ENCODE measurements around the gene FDX2. TPM values are rescaled to one million over a fixed set of nuclear protein-coding genes. Genes with fewer than 3 reads are reported as not detected.

Gene FDX2
- total RNA-seq, 1 donor from 2014 or later = 18.2 TPM

DNA sequence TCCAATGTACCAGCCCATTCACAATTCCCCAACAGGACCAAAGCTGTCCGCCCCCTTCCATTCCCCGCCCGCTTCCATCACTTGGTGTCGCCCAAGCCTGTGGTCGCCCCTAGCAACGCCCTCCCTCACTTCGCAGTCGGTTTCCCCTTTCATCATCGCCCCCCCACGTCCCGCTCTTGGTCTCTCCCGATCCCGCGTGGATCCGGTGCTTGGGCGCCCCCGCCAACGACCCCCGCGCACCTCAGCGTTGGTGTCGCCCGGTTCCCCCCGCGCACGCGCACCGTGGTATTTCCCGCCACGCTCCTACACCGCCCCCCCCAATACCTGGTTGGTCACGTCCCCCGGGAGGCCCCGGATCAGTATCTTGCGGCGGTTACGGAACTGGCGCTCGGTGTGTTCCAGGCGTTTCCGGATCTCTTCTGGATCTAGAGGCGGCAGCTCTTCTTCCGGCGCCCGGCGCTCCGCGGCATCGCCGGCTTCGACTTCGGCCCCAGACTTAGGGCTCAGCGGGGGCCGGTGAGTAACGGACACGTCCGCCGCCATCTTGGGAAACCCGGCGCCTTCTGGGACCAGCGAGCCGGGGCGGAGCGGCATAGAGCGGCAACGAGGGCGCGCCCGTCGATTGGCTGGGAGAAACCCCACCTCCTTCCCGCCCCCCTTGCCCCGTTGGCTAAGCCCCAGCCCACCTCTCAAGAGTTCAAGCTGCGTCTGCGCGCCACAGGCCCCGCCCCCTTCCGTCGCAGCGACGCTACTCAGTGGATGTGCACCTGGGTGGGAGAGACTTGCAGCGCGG, 17.3 kb upstream of the FDX2 start, which contains the start of gene RAVER1:
Gene RAVER1 (minus strand): TSS at position 565 of the 793 bp plus-strand sequence. CDS start 22 bp downstream, at position 543.
- DNase-seq (ENCODE audit: low spot score) = peak; percentile 99

DNA sequence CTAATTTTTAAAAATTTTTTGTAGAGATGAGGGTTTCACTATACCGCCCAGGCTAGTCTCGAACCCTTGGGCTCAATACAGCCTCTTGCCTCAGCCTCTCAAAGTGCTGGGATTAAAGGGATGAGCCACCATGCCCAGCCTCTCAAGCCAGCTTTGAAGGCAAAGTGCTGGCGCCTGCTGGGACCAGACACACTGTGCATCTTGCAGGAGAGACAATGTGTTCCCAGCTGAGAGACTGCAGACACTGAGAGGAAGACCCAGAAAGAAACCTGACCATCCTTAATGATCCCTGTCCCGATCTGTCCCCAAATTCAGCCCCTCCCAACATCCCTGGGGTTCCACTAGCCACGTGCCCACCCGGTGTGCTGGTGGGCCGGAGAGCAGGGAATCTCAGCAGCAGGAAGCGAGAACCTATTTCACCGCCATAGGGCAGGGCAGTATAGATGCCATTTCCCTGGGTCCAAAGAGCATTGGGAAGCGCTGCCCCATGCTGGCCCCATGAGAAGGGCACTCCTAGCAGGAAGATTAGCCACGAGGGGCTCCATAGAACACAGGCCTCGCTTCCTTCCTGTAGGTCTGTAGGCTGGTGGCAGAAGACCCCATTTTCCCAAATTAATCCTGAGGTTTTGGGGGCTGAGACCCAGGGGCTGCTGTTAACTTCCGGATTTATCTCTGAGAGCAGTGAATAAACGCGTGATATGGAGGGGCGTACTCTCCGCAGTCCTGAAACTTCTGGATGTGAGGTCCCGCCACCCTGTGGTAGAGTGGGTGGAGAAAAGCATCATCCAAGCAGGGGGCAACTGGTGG, 16.5 kb upstream of the FDX2 start:
- no peak for DNase-seq (ENCODE audit: low spot score)

DNA sequence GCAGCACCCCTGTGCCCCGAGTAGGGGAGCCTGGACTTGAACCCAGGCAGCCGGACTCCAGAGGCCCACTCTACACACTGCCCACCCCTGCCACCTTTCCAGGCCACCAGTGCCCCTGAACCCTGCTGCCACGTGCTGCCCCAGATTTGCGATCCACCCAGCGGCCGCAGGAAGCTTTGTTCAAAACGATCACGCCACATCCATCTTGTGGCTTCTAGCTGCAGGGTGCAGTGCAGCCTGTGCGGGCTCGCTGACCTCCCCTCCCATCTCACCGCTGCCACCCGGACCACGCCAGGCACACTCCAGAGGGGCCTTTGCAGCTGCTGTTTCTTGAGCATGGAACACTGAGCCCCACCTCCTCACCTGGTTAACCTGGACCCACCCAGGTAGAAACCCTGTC, 13.7 kb upstream of the FDX2 start:
- DNase-seq (ENCODE audit: low spot score) = no peak

DNA sequence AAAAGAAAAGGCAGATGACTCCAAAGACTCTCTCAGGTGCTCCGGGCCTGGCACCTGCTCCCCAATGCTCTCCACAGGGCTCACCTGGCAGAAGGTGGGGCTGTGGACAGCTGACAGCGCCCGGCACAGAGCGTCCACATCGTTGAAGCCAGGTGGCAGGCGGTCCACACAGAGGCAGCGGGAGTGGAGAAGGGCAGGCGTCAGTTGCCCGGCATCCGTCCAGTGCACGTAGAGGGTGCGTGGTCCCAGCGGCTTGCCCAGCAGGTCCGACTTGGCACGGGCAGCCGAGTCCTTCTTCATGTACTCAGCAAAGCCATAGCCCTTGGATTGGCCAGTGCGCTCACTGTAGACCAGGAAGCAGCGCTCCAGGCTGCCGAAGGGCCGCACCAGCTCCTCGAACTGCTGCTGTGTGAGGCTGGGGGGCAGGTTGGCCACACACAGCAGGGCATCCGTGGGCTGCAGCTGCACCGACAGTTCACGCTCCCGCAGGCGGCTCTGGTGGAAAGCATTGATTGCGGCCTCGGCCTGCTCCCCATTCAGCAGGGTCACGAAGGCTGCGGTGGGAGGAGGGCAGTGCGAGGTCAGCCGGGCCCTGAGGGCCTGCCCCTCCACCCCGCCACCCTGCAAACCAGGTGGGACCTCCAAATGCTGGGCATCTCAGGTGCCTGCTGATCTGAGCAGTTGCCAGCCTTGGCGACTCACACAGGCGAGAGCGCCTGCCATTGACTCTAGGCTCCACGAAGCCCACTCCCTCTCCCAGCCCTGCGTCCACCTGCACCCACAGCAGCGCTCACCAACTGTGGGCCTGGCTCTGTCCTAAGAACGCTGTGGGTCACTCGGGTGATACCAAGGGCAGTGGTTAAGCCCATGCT, 13.0 kb upstream of the FDX2 start:
- no peak for DNase-seq (ENCODE audit: low spot score)

DNA sequence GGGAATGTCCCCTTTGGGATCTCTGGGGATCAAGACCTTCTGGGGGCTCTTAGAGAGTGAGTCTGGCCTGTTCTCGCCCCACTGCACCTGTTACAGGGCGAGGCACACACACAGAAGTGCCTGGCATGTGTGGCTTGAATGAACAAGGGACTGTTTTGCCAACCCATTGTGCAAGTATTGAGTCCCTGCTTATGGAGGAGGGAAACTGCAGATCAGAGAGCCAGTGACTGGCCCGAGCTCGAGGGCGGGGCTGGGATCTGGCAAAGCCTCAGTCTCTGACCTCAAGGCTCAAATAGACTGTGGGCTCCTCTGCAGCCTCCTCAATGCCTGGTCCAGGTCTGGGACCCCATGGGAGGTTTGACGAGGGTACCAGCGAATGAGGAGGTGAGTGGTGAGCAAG, 12.0 kb upstream of the FDX2 start:
- no peak for DNase-seq (ENCODE audit: low spot score)

DNA sequence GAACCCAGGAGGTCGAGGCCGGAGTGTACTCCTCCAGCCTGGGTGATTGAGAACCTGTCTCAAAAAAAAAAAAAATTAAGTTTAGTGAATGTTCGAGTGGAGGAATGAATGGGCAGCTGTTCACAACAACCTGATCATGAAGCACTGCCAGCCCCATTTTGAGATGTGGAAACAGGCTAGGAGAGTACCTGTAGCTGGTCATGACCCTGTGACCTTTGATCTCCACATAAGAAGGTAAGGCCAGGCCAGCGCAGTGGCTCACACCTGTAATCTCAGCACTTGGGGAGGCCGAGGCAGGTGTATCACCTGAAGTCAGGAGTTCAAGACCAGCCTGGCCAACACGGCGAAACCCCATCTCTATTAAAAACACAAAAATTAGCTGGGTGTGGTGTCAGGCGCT, 9.9 kb upstream of the FDX2 start:
- no peak for DNase-seq (ENCODE audit: low spot score)

DNA sequence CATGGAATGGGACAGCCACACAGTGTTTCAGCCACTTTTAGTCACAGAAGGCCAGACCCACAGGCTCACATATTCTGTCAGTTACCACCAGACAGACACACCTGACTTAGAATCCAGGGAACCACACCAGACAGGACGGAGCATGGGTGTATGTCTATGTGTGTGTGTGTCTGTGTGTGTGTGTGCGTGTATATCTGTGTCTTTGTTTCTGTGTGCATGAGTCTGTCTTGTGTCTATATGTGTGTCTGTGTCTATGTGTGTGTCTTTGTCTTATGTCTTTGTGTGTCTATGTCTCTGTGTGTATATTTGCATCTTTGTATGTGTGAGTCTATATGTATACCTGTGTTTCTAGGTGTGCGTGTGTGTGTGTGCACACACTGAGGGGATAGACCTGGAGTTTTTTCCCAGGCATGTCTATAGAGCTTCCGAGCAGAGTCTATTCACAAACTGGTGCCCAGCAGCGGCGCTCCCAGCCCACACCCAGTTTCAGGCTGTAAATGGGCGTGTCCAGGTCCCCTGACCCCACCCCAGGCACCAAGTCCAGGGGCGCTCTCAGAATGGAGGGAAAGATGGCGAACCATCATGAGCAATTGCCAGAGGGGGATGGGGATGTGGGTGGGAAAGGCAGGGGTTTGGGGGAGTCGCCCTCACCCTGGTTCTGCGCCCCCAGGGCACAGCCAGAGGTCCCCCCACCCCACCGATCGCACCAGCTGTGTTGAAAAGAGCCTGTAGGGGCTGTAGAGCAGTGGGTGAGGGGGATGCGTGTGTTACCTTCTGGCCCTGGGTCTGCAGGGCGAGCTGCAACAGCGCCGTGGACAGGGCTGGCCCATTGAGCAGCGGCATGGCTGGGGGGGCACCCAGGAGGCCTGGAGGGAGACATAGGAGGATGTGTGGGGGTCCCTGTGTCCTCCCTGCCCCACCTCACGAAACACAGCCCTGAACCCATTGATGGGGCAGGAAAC, 6.3 kb upstream of the FDX2 start:
- DNase-seq (ENCODE audit: low spot score) = no peak

DNA sequence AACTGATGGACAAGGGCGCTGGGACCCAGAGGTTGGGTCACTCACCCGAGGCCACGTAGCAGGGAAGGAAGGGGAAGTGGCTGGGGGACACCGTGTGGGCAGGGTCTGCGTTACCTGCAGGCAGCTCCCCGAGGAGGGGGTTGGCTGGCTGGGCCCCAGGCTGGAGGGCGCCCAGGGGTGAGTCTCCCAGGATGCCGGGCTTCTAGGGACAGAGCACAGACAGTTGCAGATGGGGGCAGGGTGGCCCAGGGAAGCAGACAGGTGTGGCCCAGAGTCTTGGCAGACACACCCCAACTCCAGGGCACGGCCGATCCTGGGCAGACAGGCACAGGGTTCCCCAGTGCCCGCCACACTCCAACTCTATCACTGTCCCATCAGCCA, 5.6 kb upstream of the FDX2 start:
- no peak for DNase-seq (ENCODE audit: low spot score)

DNA sequence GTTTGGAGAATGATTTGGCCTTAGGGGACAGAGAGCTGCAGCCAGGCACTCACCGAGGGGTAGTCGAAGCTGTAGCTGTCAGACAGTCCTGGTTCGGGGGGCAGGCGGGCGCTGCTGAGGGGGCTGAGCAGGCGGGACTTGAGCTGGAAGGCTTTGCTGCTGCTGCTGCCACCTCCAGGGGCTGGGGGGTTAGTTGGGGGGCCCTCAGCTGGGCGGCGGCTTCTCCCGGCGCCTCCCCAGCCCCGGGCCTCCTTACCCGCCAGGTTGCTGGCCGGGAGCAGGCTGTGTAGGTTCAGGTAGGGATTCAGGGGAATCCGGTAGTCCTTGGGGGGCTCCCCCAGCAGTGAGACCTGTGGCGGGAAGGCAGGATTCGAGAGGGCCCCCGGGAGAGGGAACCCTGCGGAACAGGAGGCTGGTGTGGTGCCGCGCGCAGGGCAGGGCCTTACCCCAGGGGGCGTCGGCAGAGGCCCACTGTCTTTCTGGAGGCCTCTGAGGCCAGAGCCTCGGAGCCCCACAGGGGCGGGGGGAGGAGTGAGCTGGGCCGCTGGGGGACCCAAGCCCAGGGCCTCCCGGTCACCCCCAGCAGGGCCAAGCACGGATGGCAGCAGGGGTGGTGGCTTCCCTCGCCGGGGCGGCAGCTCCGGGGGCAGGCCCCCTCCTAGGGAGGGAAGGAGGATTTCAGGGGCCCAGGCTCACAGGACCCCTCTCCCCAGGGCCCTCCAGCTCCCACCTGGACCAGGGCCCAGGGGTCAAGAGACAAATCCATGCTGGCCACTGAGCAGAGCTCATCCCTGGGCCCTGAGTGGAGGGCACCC, 5.0 kb upstream of the FDX2 start:
- DNase-seq (ENCODE audit: low spot score) = no peak

DNA sequence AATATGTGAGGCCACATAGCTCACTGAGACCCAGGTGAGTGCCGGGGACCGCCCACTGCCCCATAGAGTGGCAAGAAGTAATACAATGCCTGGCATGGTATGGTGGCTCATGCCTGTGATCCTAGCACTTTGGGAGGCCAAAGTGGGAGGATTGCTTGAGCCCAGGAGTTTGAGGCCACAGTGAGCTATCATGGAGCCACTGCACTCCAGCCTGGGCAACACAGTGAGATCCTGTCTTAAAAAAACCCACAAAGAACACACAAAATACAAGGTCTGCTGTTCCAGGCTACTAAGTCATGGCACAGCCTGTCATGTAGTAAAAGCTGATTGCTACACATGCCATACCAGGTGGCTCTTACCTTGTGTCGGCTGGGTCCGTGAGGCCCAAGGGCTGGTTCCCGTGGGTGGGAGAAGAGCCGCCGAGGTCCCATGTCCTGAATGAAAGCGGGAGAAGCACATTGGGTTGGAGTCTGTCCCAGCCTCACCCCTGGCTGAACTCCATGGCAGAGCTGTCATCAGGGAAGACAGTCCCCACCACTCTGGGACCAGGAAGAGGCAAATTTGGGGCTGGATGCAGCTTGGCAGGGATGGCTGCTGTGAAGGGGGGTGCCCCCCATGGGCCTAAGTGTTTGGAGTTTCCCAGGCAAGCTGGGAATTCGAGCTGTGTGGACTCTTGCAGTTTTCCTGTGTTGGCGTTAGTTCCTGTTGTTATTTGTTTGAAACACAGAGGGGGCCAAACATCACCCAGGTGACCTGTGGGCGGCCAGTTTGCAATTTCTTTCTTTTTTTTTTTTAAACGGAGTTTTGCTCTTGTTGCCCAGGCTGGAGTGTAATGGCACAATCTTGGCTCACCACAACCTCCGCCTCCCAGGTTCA, 3.2 kb upstream of the FDX2 start:
- DNase-seq (ENCODE audit: low spot score) = peak; percentile 62

DNA sequence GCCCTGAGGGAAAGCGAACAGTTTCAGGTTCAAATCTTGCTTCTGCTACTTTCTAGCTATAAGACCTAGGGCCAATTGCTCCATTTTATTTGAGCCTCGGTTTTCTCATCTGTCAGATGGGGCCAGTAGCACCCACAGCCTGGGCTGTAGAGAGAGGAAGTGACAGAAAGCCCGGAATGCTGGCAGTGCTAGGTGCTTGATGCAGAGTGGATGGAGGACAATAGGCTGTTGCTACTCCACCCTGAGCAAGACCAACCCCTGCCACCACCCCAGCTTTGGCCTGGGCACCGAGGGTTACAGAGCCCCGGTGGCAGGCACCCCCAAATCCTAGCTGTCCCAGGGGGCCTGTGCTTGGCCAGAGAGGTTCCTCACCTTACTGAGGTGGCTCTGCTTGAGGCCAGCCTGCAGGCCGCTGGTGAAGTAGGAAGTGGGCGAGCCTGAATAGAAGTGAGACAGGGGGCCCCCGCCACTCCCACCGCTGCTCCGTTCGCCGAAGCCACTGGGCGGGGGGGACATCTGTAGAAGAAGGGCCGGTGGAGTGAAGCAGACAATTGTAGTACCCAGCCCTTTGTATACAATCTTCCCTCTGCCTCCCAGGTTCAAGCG, 2.1 kb upstream of the FDX2 start:
- DNase-seq (ENCODE audit: low spot score) = peak; percentile 73

DNA sequence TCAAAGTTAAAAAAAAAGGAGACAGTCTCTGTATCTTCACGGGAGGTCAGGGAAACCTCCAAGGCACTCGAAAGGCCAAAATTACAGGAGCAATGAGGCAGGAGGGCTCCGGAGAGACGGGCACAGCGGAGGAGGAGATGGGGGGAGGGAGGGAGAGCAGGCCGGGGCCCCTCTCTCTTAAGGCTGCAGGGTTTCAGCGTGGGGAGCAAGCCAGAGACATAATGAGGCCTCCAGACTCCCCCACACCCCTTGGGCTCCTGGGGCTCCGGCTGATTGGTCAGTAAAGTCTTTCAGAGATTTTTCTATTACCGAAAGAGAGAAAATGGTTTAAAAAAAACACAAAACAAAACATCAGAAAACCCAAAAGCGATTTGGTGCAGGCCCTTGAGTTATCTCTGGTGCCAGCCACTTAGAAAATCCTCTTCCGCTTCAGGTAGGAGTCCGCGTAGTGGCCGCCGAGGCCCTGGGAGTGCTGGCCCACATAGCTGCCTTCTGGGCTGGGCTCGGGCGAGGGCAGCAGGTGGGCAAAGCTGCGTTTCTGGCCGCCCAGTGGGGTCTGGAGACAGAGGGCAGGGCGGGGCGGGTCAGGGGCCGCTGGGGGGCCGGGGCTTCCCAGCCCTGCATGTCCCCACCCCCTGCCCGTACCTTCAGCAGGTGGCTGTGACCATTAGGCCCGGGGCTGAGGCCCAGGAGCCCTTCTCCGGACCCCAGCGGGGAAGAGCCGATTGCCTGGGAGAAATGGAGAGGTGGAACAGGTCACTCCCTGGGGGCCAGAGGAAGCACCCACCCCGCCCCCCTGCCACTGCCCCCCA, 1.4 kb upstream of the FDX2 start:
- DNase-seq (ENCODE audit: low spot score) = peak; percentile 73

DNA sequence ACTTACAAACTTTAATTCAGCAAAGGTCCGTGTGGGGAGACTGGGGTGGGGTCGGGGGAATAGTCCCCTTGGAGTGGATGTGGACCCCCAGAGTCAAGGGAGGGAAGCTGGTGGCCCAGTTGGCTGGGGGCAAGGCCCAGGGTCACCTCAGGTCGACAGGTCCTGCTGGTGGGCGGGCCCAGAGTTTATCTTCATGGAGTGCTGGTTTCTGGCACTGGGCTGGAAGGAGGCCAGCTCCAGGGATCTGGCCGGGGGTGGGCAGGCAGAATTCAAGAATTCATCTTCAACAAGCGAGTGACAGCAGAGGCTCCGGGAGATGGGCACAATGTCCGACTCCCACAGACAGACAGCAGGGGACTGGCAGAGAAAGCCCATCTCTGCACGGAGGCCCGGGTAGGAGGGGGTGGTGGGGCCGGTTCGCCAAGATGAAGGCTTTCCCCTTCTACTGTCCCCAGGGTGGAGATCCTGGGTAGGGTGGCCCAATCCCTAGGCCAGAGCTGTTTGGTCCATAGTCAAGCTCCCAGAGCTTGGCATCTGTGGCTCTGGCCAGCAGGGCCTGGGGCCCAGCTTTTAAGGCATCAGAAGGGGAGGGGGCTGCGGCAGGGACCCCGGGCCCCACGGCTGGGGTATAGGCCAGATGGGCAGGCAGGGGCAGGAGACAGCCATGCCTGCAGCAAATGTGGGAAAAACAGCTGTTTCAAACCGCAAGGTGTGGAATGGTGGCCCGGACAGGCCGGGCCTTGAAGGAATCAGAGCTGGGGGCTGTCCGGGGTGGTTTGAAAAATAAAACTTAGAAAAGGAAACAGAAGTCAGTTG, 622 bp upstream of the FDX2 start:
- DNase-seq (ENCODE audit: low spot score) = peak; percentile 89

DNA sequence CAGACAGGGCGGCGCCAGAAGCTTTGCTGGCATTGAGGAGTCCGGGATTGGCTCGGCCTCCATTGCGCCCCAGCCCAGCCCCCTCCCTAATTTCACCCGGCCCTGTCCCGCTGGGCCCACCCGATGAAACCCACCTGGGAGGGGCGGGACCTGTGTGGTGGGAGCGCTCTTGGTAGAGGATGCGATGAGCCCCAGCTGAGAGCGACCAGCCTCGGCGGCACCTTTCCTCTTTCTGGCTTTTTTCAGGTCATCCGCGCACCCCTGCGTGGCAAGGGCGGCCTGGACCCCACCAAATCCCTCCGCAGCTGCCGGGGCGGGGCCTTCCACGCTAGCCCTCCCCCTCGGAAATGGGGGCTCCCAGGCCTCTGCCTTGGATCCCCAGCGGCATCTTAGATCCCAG, 6.4 kb downstream of the FDX2 start, which contains the start of gene ZGLP1:
Gene ZGLP1 (minus strand): TSS at position 393 of the 400 bp plus-strand sequence.
- DNase-seq (ENCODE audit: low spot score) = peak; percentile 77

DNA sequence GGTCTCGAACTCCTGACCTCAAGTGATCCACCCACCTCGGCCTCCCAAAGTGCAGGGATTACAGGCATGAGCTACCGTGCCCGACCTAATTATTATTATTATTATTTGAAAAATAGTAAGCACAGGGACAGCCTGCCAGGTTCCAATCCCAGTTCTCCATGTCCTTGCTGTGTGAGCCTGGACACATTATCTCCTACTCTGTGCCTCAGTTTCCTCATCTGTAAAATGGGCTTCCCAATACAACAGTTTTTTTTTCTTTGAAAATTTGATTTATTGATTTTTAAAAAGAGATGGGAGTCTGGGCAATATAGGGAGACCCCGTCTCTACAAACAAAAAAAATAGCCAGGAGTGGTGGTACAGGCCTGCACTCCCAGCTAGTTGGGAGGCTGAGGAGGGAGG, 9.5 kb downstream of the FDX2 start:
- no peak for DNase-seq (ENCODE audit: low spot score)

DNA sequence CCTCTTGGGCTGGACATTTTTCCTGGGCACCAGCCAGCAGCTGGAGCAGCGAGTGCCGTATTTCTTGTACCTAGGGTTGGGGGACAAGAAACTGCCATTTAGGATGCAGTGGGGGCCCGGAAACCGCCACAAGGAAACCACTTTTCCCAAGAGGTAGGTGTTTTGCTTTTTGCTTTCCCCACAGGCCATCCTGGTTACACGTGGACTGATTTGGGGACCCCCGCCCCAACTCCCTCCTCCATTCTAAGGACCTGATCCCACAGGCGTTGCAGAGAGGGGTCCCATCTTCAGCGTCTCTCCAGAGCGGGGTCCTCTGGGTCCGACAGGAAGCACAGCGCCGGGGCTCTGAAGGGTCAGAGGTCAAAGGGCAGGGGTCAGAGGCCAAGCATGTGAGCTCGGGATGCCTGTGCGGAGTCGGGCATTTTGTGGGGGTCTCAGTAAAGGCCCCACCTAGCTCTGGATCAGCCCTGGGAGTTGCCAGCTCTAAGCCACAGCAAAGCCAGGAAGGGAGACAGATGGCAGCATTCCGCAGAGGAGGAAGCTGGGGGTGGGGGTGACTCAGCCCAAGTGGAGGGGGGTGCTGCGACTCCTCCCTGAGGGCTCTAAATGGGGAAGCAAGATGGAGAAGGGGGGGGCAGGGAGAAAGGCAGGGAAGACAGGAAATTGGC, 10.5 kb downstream of the FDX2 start:
- no peak for DNase-seq (ENCODE audit: low spot score)
